ENCODE results near the gene DPF3.

DPF3 gene

GRCh38 chr14:72891666-72892102 lies 2.2 kb downstream of the DPF3 start:
- in situ Hi-C loops (cut with HindIII; ENCODE audit: low sequenced_read_pairs): no loop called here
- TF ChIP-seq, protein P1, sequence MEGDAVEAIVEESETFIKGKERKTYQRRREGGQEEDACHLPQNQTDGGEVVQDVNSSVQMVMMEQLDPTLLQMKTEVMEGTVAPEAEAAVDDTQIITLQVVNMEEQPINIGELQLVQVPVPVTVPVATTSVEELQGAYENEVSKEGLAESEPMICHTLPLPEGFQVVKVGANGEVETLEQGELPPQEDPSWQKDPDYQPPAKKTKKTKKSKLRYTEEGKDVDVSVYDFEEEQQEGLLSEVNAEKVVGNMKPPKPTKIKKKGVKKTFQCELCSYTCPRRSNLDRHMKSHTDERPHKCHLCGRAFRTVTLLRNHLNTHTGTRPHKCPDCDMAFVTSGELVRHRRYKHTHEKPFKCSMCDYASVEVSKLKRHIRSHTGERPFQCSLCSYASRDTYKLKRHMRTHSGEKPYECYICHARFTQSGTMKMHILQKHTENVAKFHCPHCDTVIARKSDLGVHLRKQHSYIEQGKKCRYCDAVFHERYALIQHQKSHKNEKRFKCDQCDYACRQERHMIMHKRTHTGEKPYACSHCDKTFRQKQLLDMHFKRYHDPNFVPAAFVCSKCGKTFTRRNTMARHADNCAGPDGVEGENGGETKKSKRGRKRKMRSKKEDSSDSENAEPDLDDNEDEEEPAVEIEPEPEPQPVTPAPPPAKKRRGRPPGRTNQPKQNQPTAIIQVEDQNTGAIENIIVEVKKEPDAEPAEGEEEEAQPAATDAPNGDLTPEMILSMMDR (IDR thresholded peaks at IDR 0.05; ENCODE audit: low read depth, low read length): no peak
- H3K4me3 ChIP-seq (ENCODE audit: low read depth, low read length): peak overlapping the region; percentile 88
- no peak for DNase-seq (ENCODE audit: low read depth, low spot score)

GRCh38 chr14:72889366-72889765 lies 4.5 kb downstream of the DPF3 start:
- in situ Hi-C loops (cut with HindIII; ENCODE audit: low sequenced_read_pairs): no loop called here
- DNase-seq (ENCODE audit: low read depth, low spot score): no peak
- H3K4me3 ChIP-seq (ENCODE audit: low read depth, low read length): no peak overlapping the region
- TF ChIP-seq, protein P1 (IDR thresholded peaks at IDR 0.05; ENCODE audit: low read depth, low read length): no peak

DNA sequence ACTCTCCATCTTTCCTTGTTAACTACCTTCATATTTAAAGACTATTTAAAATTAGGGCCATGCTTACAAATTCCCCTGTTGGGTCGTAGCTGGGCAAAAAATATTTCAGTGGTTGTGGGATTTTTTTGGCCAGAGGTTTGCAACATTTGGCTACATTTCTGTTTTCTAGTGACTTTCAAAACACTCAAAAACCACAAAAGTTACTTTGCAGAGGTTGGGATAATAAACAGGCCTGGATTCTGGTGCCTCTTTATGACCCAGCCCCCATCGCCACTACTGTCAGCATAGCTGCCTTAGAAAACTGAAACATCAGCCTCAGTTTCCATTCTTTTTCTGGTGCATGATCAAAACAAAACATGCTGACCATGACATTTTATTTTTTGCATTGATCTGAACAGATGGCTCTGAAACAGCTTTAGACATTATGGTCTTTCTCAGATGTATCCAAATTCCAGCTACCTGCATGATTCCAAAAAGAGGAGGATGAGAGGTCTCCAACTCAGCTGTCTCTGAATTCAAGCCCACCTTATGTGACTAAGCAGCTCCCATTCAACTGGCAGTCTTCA lies 5.2 kb downstream of the DPF3 start:
- TF ChIP-seq, protein P1 (IDR thresholded peaks at IDR 0.05; ENCODE audit: low read depth, low read length): no peak
- in situ Hi-C loops (cut with HindIII; ENCODE audit: low sequenced_read_pairs): no loop called here
- H3K4me3 ChIP-seq (ENCODE audit: low read depth, low read length): no peak overlapping the region
- peak; percentile 45 for DNase-seq (ENCODE audit: low read depth, low spot score)

- no peak overlapping the region for H3K4me3 ChIP-seq (ENCODE audit: low read depth, low read length)
- DNase-seq (ENCODE audit: low read depth, low spot score): no peak
- in situ Hi-C loops (cut with HindIII; ENCODE audit: low sequenced_read_pairs): no loop called here
- TF ChIP-seq, protein P1 (IDR thresholded peaks at IDR 0.05; ENCODE audit: low read depth, low read length): no peak
Measured at GRCh38 chr14:72888192-72888591, 5.7 kb downstream of the DPF3 start.

- TF ChIP-seq, protein P1 (IDR thresholded peaks at IDR 0.05; ENCODE audit: low read depth, low read length): no peak
- H3K4me3 ChIP-seq (ENCODE audit: low read depth, low read length): no peak overlapping the region
- no peak for DNase-seq (ENCODE audit: low read depth, low spot score)
- in situ Hi-C loops (cut with HindIII; ENCODE audit: low sequenced_read_pairs): no loop called here
Measured at GRCh38 chr14:72887514-72887913, 6.4 kb downstream of the DPF3 start.

DNA sequence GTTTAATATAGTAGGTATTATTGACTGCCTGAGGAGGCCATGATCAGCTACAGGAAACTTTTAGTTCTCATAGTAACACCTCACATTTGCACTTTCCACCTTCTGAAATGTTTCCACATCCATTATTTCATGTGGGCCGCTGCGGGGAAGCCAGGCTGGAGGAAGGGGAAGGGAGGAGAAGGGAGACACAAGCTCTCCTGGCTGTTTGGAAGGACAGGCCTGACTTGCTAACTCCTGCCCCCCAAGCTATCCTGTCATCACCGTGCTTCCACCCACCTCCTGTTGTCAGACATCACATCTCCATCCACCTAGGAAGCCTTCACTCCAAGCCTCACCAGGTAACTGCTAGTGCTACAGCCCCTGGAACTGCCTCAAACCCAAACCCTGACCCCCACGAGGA lies 9.5 kb downstream of the DPF3 start:
- in situ Hi-C loops (cut with HindIII; ENCODE audit: low sequenced_read_pairs): no loop called here
- TF ChIP-seq, protein P1 (IDR thresholded peaks at IDR 0.05; ENCODE audit: low read depth, low read length): no peak
- no peak overlapping the region for H3K4me3 ChIP-seq (ENCODE audit: low read depth, low read length)
- DNase-seq (ENCODE audit: low read depth, low spot score): no peak
